HFFc6 (cell line): ENCODE data around the gene EME1. TPM values are rescaled to one million over a fixed set of nuclear protein-coding genes. Genes with fewer than 3 reads are reported as not detected.

ENCODE experiments used
- DNase-seq: peaks from one replicate; pipeline ENCODE4 v3.0.0-alpha.2; 2018
- H3K27ac Mint-ChIP-seq: 2 replicates; pipeline ENCODE4 v1.8.0; 2020; ENCODE audit warnings: mild to moderate bottlenecking, mixed read lengths
- H3K27me3 Mint-ChIP-seq: 2 replicates; pipeline ENCODE4 v1.8.0; 2021; ENCODE audit warnings: mild to moderate bottlenecking, moderate library complexity, mixed read lengths; ENCODE audit not compliant: insufficient read depth
- H3K36me3 Mint-ChIP-seq: 2 replicates; pipeline ENCODE4 v1.8.0; 2021; ENCODE audit warnings: low read depth, mixed read lengths
- H3K4me1 Mint-ChIP-seq: 2 replicates; pipeline ENCODE4 v1.8.0; 2020; ENCODE audit warnings: low read depth, mixed read lengths
- H3K4me3 Mint-ChIP-seq: 2 replicates; pipeline ENCODE4 v1.8.0; 2020; ENCODE audit warnings: mild to moderate bottlenecking, moderate library complexity, mixed read lengths
- H3K9me3 Mint-ChIP-seq: 2 replicates; pipeline ENCODE4 v1.8.0; 2020; ENCODE audit warnings: mild to moderate bottlenecking, mixed read lengths
- total RNA-seq, 6 experiments: library from RNA; stranded (reverse); fragmentation: NEBNext Ultra II Directional; extraction: Animal tissue kit (Norgen Biotek cat#: 25700); gene quantifications; 2 replicates in 1 of 6; 3 replicates in 5 of 6; pipeline ENCODE4 v1.2.3, GENCODE V29; 2021
- TF ChIP-seq, protein P1 (sequence below): fragments of 200-600 bp; sonication (generic); IDR thresholded peaks from 2 replicates; pipeline ENCODE4 v1.5.0; 2021; ENCODE audit warnings: antibody characterized with exemption, mild to moderate bottlenecking

Gene EME1
- total RNA-seq, 6 experiments from 2014 or later = 3.3 to 7.7 (median 6.5) TPM

- Mint-ChIP-seq H3K27ac (no peak overlapping the region), H3K9me3 (no peaks in the 10 kb centered on the region), H3K4me3 (no peak overlapping the region), H3K27me3 (no peaks in the 10 kb centered on the region; the same call in 1 of the 2 replicates), H3K36me3 (peaks cover 4% of the 10 kb centered on the region; the same call in 1 of the 2 replicates), H3K4me1 (peaks cover 47% of the 10 kb centered on the region)
- TF ChIP-seq, protein P1, sequence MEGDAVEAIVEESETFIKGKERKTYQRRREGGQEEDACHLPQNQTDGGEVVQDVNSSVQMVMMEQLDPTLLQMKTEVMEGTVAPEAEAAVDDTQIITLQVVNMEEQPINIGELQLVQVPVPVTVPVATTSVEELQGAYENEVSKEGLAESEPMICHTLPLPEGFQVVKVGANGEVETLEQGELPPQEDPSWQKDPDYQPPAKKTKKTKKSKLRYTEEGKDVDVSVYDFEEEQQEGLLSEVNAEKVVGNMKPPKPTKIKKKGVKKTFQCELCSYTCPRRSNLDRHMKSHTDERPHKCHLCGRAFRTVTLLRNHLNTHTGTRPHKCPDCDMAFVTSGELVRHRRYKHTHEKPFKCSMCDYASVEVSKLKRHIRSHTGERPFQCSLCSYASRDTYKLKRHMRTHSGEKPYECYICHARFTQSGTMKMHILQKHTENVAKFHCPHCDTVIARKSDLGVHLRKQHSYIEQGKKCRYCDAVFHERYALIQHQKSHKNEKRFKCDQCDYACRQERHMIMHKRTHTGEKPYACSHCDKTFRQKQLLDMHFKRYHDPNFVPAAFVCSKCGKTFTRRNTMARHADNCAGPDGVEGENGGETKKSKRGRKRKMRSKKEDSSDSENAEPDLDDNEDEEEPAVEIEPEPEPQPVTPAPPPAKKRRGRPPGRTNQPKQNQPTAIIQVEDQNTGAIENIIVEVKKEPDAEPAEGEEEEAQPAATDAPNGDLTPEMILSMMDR = no peak
- DNase-seq = no peak
Observed at GRCh38 chr17:50350733-50351132, 22.3 kb upstream of the EME1 start.

- no peak overlapping the region for H3K27ac Mint-ChIP-seq
- H3K27me3 Mint-ChIP-seq = no peaks in the 10 kb centered on the region; the same call in 1 of the 2 replicates
Observed at GRCh38 chr17:50352072-50352692, 20.8 kb upstream of the EME1 start.

DNA sequence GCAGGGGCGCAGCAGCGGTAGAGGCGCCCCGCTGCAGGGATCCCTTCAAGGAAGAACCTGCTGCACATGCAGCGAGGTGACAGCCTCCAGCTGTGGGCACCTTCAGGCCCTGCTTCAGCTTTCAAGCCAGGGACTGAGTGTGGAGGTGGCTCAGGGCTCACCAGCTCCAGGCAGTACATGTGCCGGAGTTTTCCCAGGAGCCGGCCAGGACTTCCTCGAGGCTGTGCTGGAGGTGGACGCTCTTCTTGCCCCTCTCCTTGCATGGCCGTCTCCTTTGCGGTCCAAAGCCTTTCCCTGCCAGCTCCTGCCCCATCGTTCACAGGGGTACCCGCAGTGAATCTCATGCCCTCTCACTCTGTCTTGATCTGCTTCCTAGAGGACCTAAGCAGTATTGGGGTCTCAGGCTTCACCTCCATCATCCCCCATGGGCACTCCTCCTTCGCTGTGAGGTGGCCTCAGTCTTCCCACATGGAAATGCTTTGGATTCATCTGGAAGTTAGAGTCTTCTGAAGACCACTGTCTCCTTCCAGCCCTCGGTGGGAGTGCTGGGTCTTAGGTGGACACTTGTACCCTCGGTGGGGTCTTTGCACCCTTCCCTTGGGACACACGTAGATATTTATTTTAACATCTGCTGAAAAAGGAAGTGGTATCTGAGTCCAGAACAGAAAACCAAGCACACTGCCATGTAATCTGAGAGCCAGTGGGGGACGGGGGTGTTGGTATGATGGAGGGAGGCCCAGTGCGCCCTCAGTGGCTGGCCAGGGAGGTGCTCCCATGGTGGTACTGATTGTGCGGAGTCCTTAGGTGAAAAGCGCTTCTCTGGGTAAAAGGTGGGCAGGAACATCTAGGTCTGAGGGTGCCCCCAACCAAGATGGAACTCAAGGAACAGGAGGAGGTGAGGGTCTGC lies 20.1 kb upstream of the EME1 start:
- no peaks in the 10 kb centered on the region; the same call in none of the 2 replicates for H3K27me3 Mint-ChIP-seq
- no peaks in the 10 kb centered on the region for H3K9me3 Mint-ChIP-seq
- H3K36me3 Mint-ChIP-seq = peaks cover 4% of the 10 kb centered on the region; the same call in 1 of the 2 replicates
- DNase-seq = no peak
- peaks cover 33% of the 10 kb centered on the region for H3K4me1 Mint-ChIP-seq
- H3K27ac Mint-ChIP-seq = no peak overlapping the region
- TF ChIP-seq, protein P1 = no peak
- no peak overlapping the region for H3K4me3 Mint-ChIP-seq

More at GRCh38 chr17:50352072-50352692, 20.8 kb upstream of the EME1 start:
- Mint-ChIP-seq H3K4me3 (no peak overlapping the region), H3K36me3 (peaks cover 4% of the 10 kb centered on the region; the same call in 1 of the 2 replicates), H3K4me1 (peaks cover 41% of the 10 kb centered on the region), H3K9me3 (no peaks in the 10 kb centered on the region)
- no peak for DNase-seq
- TF ChIP-seq, protein P1 = no peak

DNA sequence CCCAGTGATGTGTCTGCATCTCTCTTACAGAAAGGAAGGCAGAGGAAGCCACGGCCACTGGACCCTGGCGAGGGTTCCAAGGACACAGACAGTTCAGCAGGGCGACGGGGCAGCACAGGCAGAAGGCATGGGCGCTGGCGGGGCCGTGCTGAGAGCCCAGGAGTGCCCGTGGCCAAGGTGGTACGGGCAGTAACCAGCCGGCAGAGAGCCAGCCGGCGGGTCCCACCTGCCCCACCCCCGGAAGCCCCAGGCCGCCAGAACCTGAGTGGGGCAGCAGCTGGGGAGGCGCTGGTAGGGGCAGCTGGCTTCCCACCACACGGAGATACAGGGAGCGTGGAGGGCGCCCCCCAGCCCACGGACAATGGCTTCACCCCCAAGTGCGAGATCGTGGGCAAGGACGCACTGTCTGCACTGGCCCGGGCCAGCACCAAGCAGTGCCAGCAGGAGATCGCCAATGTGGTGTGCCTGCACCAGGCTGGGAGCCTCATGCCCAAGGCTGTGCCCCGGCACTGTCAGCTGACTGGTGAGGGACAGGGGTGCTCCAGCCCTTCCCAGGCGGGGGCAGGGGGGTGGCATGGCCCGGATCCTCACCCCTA lies 19.3 kb upstream of the EME1 start:
- TF ChIP-seq, protein P1 = no peak
- DNase-seq = no peak
- Mint-ChIP-seq H3K27ac (no peak overlapping the region), H3K4me1 (peaks cover 26% of the 10 kb centered on the region), H3K27me3 (no peaks in the 10 kb centered on the region; the same call in none of the 2 replicates), H3K4me3 (no peak overlapping the region), H3K9me3 (no peaks in the 10 kb centered on the region), H3K36me3 (peaks cover 4% of the 10 kb centered on the region; the same call in 1 of the 2 replicates)

GRCh38 chr17:50354198-50354597 lies 18.8 kb upstream of the EME1 start:
- Mint-ChIP-seq H3K4me1 (peaks cover 21% of the 10 kb centered on the region), H3K36me3 (peaks cover 4% of the 10 kb centered on the region; the same call in 1 of the 2 replicates), H3K4me3 (no peak overlapping the region), H3K9me3 (no peaks in the 10 kb centered on the region), H3K27ac (no peak overlapping the region), H3K27me3 (no peaks in the 10 kb centered on the region; the same call in none of the 2 replicates)
- TF ChIP-seq, protein P1 = no peak
- no peak for DNase-seq
